HEK293 (cell line): ENCODE results near the gene CATSPERE.
A peak's percentile ranks its signal among the peaks of the same experiment; 100 is the strongest.
"Not testable (repeated sequence)": the region's sequence is repeated elsewhere in the genome, so short reads cannot be mapped to it uniquely, and the experiment has no call there.

Experiments
- CTCF ChIA-PET: fragments of 350-600 bp; formaldehyde crosslinking; extraction: SDS; loops from one replicate; lab custom pipeline; 2021; ENCODE audit warnings: antibody characterized with exemption; lab: Yijun Ruan, JAX
- POLR2A ChIA-PET: fragments of 300-600 bp; formaldehyde crosslinking; extraction: SDS; loops from one replicate; lab custom pipeline; 2020; ENCODE audit warnings: antibody characterized with exemption, inconsistent platforms; lab: Yijun Ruan, JAX
- H3K27ac ChIP-seq: fragments of 200-500 bp; sonication (Bioruptor generic); 2 replicates; pipeline ENCODE4 v1.5.1; 2014; ENCODE audit warnings: low read depth, low read length, control low read depth, inconsistent platforms; ENCODE audit errors: extremely low read depth
- H3K36me3 ChIP-seq, 2 experiments: fragments of 200-500 bp in 1 of 2; sonication (Bioruptor generic) in 1 of 2; 1 replicate in 1 of 2; 2 replicates in 1 of 2; pipeline ENCODE4 v1.5.1; 2014 to 2017; ENCODE audit warnings: inconsistent platforms in 2 of 2, low read length in 2 of 2; ENCODE audit not compliant: control insufficient read depth in 2 of 2, insufficient read depth in 1 of 2
- H3K4me1 ChIP-seq: fragments of 200-500 bp; sonication (Bioruptor generic); 2 replicates; pipeline ENCODE4 v1.5.1; 2014; ENCODE audit warnings: mild to moderate bottlenecking, low read length, inconsistent platforms; ENCODE audit not compliant: control insufficient read depth, insufficient read depth
- H3K4me3 ChIP-seq: 2 replicates; pipeline ENCODE4 v1.5.1; 2011; ENCODE audit warnings: low read depth, mild to moderate bottlenecking, control low read depth, low read length, moderate library complexity
- H3K9me3 ChIP-seq: fragments of 200-500 bp; sonication (Bioruptor generic); 2 replicates; pipeline ENCODE4 v1.5.1; 2014; ENCODE audit warnings: low read depth, low read length, inconsistent platforms; ENCODE audit not compliant: control insufficient read depth, insufficient read depth
- PRDM10 ChIP-seq: fragments of 450-650 bp; formaldehyde crosslinking; IDR thresholded peaks from 2 replicates; pipeline ENCODE4 v1.5.1; 2016; ENCODE audit warnings: missing biosample characterization, missing genetic modification characterization
- ZNF121 ChIP-seq: fragments of 450-650 bp; formaldehyde crosslinking; IDR thresholded peaks from 2 replicates; pipeline ENCODE4 v1.5.1; 2016; ENCODE audit warnings: missing biosample characterization, missing genetic modification characterization
- ZNF146 ChIP-seq: fragments of 450-650 bp; formaldehyde crosslinking; IDR thresholded peaks from 2 replicates; pipeline ENCODE4 v1.5.1; 2016; ENCODE audit warnings: missing biosample characterization, missing genetic modification characterization
- ZNF280D ChIP-seq: fragments of 450-650 bp; formaldehyde crosslinking; IDR thresholded peaks from 2 replicates; pipeline ENCODE4 v1.5.1; 2016; ENCODE audit warnings: missing biosample characterization, missing genetic modification characterization
- ZNF311 ChIP-seq: fragments of 450-650 bp; formaldehyde crosslinking; IDR thresholded peaks from 2 replicates; pipeline ENCODE4 v1.5.1; 2017; ENCODE audit warnings: missing biosample characterization, missing genetic modification characterization, borderline replicate concordance
- ZNF660 ChIP-seq: fragments of 450-650 bp; IDR thresholded peaks from 2 replicates; pipeline ENCODE4 v1.5.1; 2018; ENCODE audit warnings: missing biosample characterization, mild to moderate bottlenecking, missing genetic modification characterization
- TF ChIP-seq, protein P1 (sequence below): fragments of 450-650 bp; IDR thresholded peaks from 2 replicates; pipeline ENCODE4 v1.5.1; 2018; ENCODE audit warnings: missing biosample characterization, mild to moderate bottlenecking, missing genetic modification characterization
- TF ChIP-seq, protein P2 (sequence below): fragments of 450-650 bp; formaldehyde crosslinking; IDR thresholded peaks from 2 replicates; pipeline ENCODE4 v1.5.1; 2016; ENCODE audit warnings: missing biosample characterization, missing genetic modification characterization, low read depth

The CATSPERE gene

GRCh38 chr1:244497805-244498204 lies 36.7 kb downstream of the CATSPERE start (continued):
- TF ChIP-seq, protein P1, sequence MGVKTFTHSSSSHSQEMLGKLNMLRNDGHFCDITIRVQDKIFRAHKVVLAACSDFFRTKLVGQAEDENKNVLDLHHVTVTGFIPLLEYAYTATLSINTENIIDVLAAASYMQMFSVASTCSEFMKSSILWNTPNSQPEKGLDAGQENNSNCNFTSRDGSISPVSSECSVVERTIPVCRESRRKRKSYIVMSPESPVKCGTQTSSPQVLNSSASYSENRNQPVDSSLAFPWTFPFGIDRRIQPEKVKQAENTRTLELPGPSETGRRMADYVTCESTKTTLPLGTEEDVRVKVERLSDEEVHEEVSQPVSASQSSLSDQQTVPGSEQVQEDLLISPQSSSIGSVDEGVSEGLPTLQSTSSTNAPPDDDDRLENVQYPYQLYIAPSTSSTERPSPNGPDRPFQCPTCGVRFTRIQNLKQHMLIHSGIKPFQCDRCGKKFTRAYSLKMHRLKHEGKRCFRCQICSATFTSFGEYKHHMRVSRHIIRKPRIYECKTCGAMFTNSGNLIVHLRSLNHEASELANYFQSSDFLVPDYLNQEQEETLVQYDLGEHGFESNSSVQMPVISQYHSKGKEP (tag by site-specific recombination): no peak
- no peak for TF ChIP-seq ZNF660
- no peak for TF ChIP-seq ZNF121 (tag by site-specific recombination)
- TF ChIP-seq, protein P2, sequence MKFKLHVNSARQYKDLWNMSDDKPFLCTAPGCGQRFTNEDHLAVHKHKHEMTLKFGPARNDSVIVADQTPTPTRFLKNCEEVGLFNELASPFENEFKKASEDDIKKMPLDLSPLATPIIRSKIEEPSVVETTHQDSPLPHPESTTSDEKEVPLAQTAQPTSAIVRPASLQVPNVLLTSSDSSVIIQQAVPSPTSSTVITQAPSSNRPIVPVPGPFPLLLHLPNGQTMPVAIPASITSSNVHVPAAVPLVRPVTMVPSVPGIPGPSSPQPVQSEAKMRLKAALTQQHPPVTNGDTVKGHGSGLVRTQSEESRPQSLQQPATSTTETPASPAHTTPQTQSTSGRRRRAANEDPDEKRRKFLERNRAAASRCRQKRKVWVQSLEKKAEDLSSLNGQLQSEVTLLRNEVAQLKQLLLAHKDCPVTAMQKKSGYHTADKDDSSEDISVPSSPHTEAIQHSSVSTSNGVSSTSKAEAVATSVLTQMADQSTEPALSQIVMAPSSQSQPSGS (tag by site-specific recombination): no peak
- TF ChIP-seq, all 188 proteins: peak for 0

DNA sequence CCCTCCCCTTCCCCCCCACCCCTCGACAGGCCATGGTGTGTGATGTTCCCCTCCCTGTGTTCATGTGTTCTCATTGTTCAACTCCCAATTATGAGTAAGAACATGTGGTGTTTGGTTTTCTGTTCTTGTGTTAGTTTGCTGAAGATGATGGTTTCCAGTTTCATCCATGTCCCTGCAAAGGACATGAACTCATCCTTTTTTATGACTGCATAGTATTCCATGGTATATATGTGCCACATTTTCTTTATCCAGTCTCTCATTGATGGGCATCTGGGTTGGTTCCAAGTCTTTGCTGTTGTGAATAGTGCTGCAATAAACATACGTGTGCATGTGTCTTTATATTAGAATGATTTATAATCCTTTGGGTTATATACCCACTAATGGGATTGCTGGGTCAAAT lies 38.4 kb downstream of the CATSPERE start:
- CTCF ChIA-PET, POLR2A ChIA-PET, H3K4me3 ChIP-seq, H3K9me3 ChIP-seq, H3K36me3 ChIP-seq, H3K4me1 ChIP-seq, H3K27ac ChIP-seq: not testable (repeated sequence)
- peak; percentile 95 for TF ChIP-seq ZNF146 (tag by site-specific recombination)
- peak; percentile 75; the same call in 1 of the 2 replicates for TF ChIP-seq ZNF280D (tag by site-specific recombination)

DNA sequence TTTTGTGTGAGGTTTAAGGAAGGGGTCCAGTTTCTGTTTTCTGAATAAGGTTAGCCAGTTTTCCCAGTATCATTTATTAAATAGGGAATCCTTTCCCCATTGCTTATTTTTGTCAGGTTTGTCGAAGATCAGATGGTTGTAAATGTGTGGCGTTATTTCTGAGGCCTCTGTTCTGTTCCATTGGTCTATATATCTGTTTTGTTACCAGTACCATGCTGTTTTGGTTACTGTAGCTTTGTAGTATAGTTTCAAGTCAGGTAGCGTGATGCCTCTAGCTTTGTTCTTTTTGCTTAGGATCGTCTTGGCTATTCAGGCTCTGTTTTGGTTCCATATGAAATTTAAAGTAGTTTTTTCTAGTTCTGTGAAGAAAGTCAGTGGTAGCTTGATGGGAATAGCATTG lies 39.4 kb downstream of the CATSPERE start:
- CTCF ChIA-PET, H3K9me3 ChIP-seq, H3K4me1 ChIP-seq, H3K4me3 ChIP-seq, POLR2A ChIA-PET, H3K36me3 ChIP-seq, H3K27ac ChIP-seq: not testable (repeated sequence)
- peak; percentile 93; the same call in 1 of the 2 replicates for TF ChIP-seq ZNF280D (tag by site-specific recombination)

DNA sequence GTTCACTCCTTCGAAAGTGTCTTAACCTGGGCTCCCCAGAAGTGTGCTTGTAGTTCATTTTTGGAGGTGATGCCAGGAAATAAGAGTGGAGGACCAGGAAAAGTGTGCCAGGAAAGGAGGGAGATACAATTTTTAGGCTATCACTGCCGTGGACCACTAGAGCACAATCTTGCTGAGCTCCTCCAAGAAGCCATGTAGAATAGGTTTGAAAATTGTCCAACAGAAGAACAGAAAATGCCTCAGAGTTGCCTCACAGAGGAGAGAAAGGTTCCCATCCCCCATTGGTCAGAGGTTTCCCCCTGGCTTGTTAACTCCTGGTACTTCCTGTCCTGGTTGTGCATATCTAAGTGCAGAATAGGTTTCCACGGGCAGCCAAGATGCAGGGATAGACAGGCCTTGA lies 41.6 kb downstream of the CATSPERE start:
- Histone ChIP-seq H3K9me3 (no peaks in the 10 kb centered on the region), H3K4me1 (no peaks in the 10 kb centered on the region; the same call in 1 of the 2 replicates), H3K4me3 (no peak overlapping the region), H3K36me3 (no peaks in the 10 kb centered on the region), H3K27ac (no peak overlapping the region)
- POLR2A ChIA-PET: no interaction called here
- CTCF ChIA-PET: no interaction called here
- TF ChIP-seq PRDM10 (tag by site-specific recombination) (peak; percentile 91), ZNF311 (tag by site-specific recombination) (no peak)
- TF ChIP-seq, all 188 proteins: peak for 1
